K562 (cell line): ENCODE data around the gene TMTC4. TPM values are rescaled to one million over a fixed set of nuclear protein-coding genes. Genes with fewer than 3 reads are reported as not detected.

Experiments used
- AFF1 ChIP-seq, 2 experiments: fragments of 450-650 bp; IDR thresholded peaks; 2 replicates each; pipeline ENCODE4 v1.6.1; 2018; ENCODE audit warnings: mild to moderate bottlenecking in 2 of 2, low read depth in 1 of 2; ENCODE audit not compliant: partially characterized antibody in 2 of 2
- ARID3A ChIP-seq: IDR thresholded peaks from 2 replicates; pipeline ENCODE4 v1.6.1; 2012; ENCODE audit warnings: low read depth, low read length, improper control_type of control experiment, borderline replicate concordance
- GATA2 ChIP-seq: sonication (generic); formaldehyde crosslinking; IDR thresholded peaks from 2 replicates; pipeline ENCODE4 v1.4.0; 2020; ENCODE audit warnings: mild to moderate bottlenecking, missing genetic modification reagents
- HNRNPK ChIP-seq: fragments of 200-400 bp; formaldehyde crosslinking; IDR thresholded peaks from one replicate; pipeline ENCODE4 v1.6.1; 2018; ENCODE audit warnings: mild to moderate bottlenecking, low read depth, low read length; ENCODE audit not compliant: poor library complexity, severe bottlenecking
- JUND ChIP-seq, 2 experiments: IDR thresholded peaks; 2 replicates in 1 of 2; 3 replicates in 1 of 2; pipeline ENCODE4 v1.6.1; 2011; ENCODE audit warnings: borderline replicate concordance in 2 of 2, low read depth in 2 of 2, low read length in 2 of 2, improper control_type of control experiment in 1 of 2, missing biosample characterization in 1 of 2, missing genetic modification characterization in 1 of 2, missing genetic modification reagents in 1 of 2
- RBBP5 ChIP-seq: fragments of 200-600 bp; sonication (generic); IDR thresholded peaks from 2 replicates; pipeline ENCODE4 v1.6.1; 2012; ENCODE audit warnings: borderline replicate concordance, mild to moderate bottlenecking, low read length, control low read depth, inconsistent platforms; ENCODE audit not compliant: insufficient read depth, poor library complexity, severe bottlenecking
- SP2 ChIP-seq: IDR thresholded peaks from 2 replicates; pipeline ENCODE4 v1.6.1; 2011; ENCODE audit warnings: mild to moderate bottlenecking, low read depth, low read length, moderate library complexity; ENCODE audit not compliant: poor library complexity, severe bottlenecking; ENCODE audit errors: extremely low read depth
- polyA plus RNA-seq, 8 experiments: library from polyadenylated mRNA; depleted of rRNA in 4 of 8; stranded (reverse) in 5 of 8; unstranded in 3 of 8; fragments of >200 nt; fragmentation: Nextera tagmentation in 2 of 8; fragmentation: Illumina TruSeq in 1 of 8; extraction: Ambion mirVana in 2 of 8; extraction: Trizol in 1 of 8; gene quantifications; 2 replicates each; pipeline versions ENCODE4 v1.2.1 to v1.2.3, GENCODE V29; 2011 to 2014; ENCODE audit warnings: inconsistent platforms in 1 of 8, missing spikeins in 1 of 8
- total RNA-seq, 7 experiments: library from RNA; depleted of rRNA in 6 of 7; stranded (reverse); fragments of >200 nt in 6 of 7; fragmentation: Illumina TruSeq in 2 of 7; extraction: Trizol in 2 of 7; gene quantifications; 2 replicates each; pipeline versions ENCODE4 v1.2.1 to v1.2.3, GENCODE V29; 2011 to 2021; ENCODE audit warnings: low replicate concordance in 1 of 7
- TF ChIP-seq, protein P1 (sequence below): sonication (generic); formaldehyde crosslinking; IDR thresholded peaks from 2 replicates; pipeline ENCODE4 v1.9.0; 2022; ENCODE audit warnings: mild to moderate bottlenecking, missing genetic modification reagents
- TF ChIP-seq, protein P2 (sequence below): fragments of 450-650 bp; IDR thresholded peaks from 2 replicates; pipeline ENCODE4 v1.6.1; 2016; ENCODE audit warnings: borderline replicate concordance

Gene TMTC4
- total and polyA plus RNA-seq, 9 of the 15 experiments (the other 6 are each of a cell fraction or from before 2014, with no cell fraction given), result 3.5 to 16.7 (median 11.8) TPM

GRCh38 chr13:100600915-100601314 lies 73.7 kb downstream of the TMTC4 start (continued):
- TF ChIP-seq SP2 (no peak), JUND (IDR thresholded peaks at IDR 0.05; ENCODE audit: borderline replicate concordance, low read depth, low read length) (0 out of 2 replicates have a peak, but pooled peaks have one; percentile 8), JUND (tag; IDR thresholded peaks at IDR 0.05; ENCODE audit: borderline replicate concordance, low read depth, low read length) (peak; percentile 44; the same call in 1 of the 3 replicates), HNRNPK (no peak), AFF1 (IDR thresholded peaks at IDR 0.05; ENCODE audit: low read depth in 1 of 2, partially characterized antibody in 2 of 2) (peak in 1 of 2 experiments; percentile 28), GATA2 (CRISPR knock-in tag) (peak; percentile 40; the same call in 1 of the 2 replicates), ARID3A (no peak), RBBP5 (no peak)
- TF ChIP-seq, protein P1, sequence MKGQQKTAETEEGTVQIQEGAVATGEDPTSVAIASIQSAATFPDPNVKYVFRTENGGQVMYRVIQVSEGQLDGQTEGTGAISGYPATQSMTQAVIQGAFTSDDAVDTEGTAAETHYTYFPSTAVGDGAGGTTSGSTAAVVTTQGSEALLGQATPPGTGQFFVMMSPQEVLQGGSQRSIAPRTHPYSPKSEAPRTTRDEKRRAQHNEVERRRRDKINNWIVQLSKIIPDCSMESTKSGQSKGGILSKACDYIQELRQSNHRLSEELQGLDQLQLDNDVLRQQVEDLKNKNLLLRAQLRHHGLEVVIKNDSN (CRISPR knock-in tag), result peak; percentile 87
- TF ChIP-seq, protein P2, sequence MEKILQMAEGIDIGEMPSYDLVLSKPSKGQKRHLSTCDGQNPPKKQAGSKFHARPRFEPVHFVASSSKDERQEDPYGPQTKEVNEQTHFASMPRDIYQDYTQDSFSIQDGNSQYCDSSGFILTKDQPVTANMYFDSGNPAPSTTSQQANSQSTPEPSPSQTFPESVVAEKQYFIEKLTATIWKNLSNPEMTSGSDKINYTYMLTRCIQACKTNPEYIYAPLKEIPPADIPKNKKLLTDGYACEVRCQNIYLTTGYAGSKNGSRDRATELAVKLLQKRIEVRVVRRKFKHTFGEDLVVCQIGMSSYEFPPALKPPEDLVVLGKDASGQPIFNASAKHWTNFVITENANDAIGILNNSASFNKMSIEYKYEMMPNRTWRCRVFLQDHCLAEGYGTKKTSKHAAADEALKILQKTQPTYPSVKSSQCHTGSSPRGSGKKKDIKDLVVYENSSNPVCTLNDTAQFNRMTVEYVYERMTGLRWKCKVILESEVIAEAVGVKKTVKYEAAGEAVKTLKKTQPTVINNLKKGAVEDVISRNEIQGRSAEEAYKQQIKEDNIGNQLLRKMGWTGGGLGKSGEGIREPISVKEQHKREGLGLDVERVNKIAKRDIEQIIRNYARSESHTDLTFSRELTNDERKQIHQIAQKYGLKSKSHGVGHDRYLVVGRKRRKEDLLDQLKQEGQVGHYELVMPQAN, result peak; percentile 49; the same call in 1 of the 2 replicates
